ENCODE data around the gene PRM3. TPM values are rescaled to one million over a fixed set of nuclear protein-coding genes. Genes with fewer than 3 reads are reported as not detected.

PRM3 gene
- total RNA-seq, 1 experiment from 2014 or later: not detected

- POLR2A ChIA-PET: no interaction called here
- no peak for TF ChIP-seq CTCF (IDR thresholded peaks at IDR 0.05; ENCODE audit: unreplicated experiment)
Observed at GRCh38 chr16:11264155-11264832, 9.1 kb downstream of the PRM3 start.

GRCh38 chr16:11263737-11264136 is 9.7 kb downstream of the PRM3 start:
- no TSS peak for BruUV-seq (replicated peaks)
- no peak for DNase-seq (ENCODE audit: unreplicated experiment)
- H3K4me1 Mint-ChIP-seq (ENCODE audit: insufficient read depth, unreplicated experiment): no peaks in the 10 kb centered on the region
- intact Hi-C loops (cut with micrococcal nuclease): no loop called here
- TF ChIP-seq CTCF (IDR thresholded peaks at IDR 0.05; ENCODE audit: unreplicated experiment): no peak
- no peaks in the 10 kb centered on the region for H3K36me3 Mint-ChIP-seq (ENCODE audit: insufficient read depth, unreplicated experiment)
- peaks cover 12% of the 10 kb centered on the region for H3K27me3 Mint-ChIP-seq (ENCODE audit: insufficient read depth, unreplicated experiment)
- H3K9me3 Mint-ChIP-seq (ENCODE audit: unreplicated experiment): no peaks in the 10 kb centered on the region
- POLR2A ChIA-PET: interaction anchor here (0.8 kb wide), 1 partner anchor 14 kb away, joined by 3 read pairs; no protein-coding TSS in a partner anchor
- H3K4me3 Mint-ChIP-seq (ENCODE audit: unreplicated experiment): no peak overlapping the region
- CTCF ChIA-PET: interaction anchor here (11.0 kb wide), 1 partner anchor 296 kb away, joined by 342 read pairs; no protein-coding TSS in a partner anchor
- H3K27ac Mint-ChIP-seq (ENCODE audit: low read depth, unreplicated experiment): no peak overlapping the region

More at GRCh38 chr16:11264155-11264832, 9.1 kb downstream of the PRM3 start:
- Mint-ChIP-seq H3K4me1 (ENCODE audit: insufficient read depth, unreplicated experiment) (no peaks in the 10 kb centered on the region), H3K4me3 (ENCODE audit: unreplicated experiment) (no peak overlapping the region), H3K36me3 (ENCODE audit: insufficient read depth, unreplicated experiment) (no peaks in the 10 kb centered on the region), H3K9me3 (ENCODE audit: unreplicated experiment) (no peaks in the 10 kb centered on the region), H3K27ac (ENCODE audit: low read depth, unreplicated experiment) (no peak overlapping the region), H3K27me3 (ENCODE audit: insufficient read depth, unreplicated experiment) (peaks cover 18% of the 10 kb centered on the region)
- no TSS peak for BruUV-seq (replicated peaks)
- CTCF ChIA-PET: interaction anchor here (11.0 kb wide), 1 partner anchor 297 kb away, joined by 342 read pairs; no protein-coding TSS in a partner anchor
- DNase-seq (ENCODE audit: unreplicated experiment): no peak
- intact Hi-C loops (cut with micrococcal nuclease): no loop called here

GRCh38 chr16:11262915-11263314 is 10.5 kb downstream of the PRM3 start:
- Mint-ChIP-seq H3K27me3 (ENCODE audit: insufficient read depth, unreplicated experiment) (peaks cover 4% of the 10 kb centered on the region), H3K36me3 (ENCODE audit: insufficient read depth, unreplicated experiment) (no peaks in the 10 kb centered on the region), H3K4me1 (ENCODE audit: insufficient read depth, unreplicated experiment) (no peaks in the 10 kb centered on the region), H3K27ac (ENCODE audit: low read depth, unreplicated experiment) (no peak overlapping the region), H3K4me3 (ENCODE audit: unreplicated experiment) (no peak overlapping the region), H3K9me3 (ENCODE audit: unreplicated experiment) (no peaks in the 10 kb centered on the region)
- no TSS peak for BruUV-seq (replicated peaks)
- ChIA-PET CTCF (interaction anchor here (0.8 to 11.0 kb wide), 2 partner anchors 283 to 295 kb away, joined by 4 to 342 read pairs; no protein-coding TSS in a partner anchor), POLR2A (interaction anchor here (0.8 kb wide), 1 partner anchor 15 kb away, joined by 3 read pairs; no protein-coding TSS in a partner anchor)
- no peak for TF ChIP-seq CTCF (IDR thresholded peaks at IDR 0.05; ENCODE audit: unreplicated experiment)
- intact Hi-C loops (cut with micrococcal nuclease): no loop called here
- DNase-seq (ENCODE audit: unreplicated experiment): no peak

DNA sequence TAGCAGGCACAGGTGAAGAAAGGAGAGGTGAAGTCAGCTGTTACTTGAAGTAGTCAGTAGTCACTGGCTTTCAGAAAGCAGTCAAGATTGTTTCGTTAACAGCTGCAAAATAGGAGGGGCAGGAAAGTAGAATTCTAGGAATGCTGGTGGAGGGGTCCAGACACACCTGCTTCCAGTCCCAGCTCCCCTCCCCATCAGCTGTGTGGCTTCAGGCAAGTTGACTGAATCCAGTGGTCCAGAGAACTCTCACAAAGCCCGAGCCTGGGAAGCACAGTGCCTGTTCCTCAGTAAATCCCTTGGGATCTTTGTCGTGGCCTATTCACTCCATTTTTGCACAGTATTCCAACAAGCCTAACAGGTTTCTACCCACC is 12.8 kb downstream of the PRM3 start:
- H3K4me3 Mint-ChIP-seq (ENCODE audit: unreplicated experiment): no peak overlapping the region
- intact Hi-C loops (cut with micrococcal nuclease): no loop called here
- no peak for TF ChIP-seq CTCF (IDR thresholded peaks at IDR 0.05; ENCODE audit: unreplicated experiment)
- BruUV-seq (replicated peaks): no TSS peak
- H3K27me3 Mint-ChIP-seq (ENCODE audit: insufficient read depth, unreplicated experiment): no peaks in the 10 kb centered on the region
- peaks cover 4% of the 10 kb centered on the region for H3K36me3 Mint-ChIP-seq (ENCODE audit: insufficient read depth, unreplicated experiment)
- no peak for DNase-seq (ENCODE audit: unreplicated experiment)
- H3K9me3 Mint-ChIP-seq (ENCODE audit: unreplicated experiment): no peaks in the 10 kb centered on the region
- no peak overlapping the region for H3K27ac Mint-ChIP-seq (ENCODE audit: low read depth, unreplicated experiment)
- H3K4me1 Mint-ChIP-seq (ENCODE audit: insufficient read depth, unreplicated experiment): no peaks in the 10 kb centered on the region
- ChIA-PET POLR2A (no interaction called here), CTCF (interaction anchor here (1.4 to 11.0 kb wide), 2 partner anchors 124 to 293 kb away, joined by 3 to 342 read pairs; no protein-coding TSS in a partner anchor)

All from MCF 10A (cell line).